HL-60 (cell line): Measurements from ENCODE around the gene CTBS.
A peak's percentile ranks its signal among the peaks of the same experiment; 100 is the strongest.

ENCODE experiments used
- GABPA ChIP-seq: IDR thresholded peaks from 2 replicates; pipeline ENCODE4 v1.6.1; 2012; ENCODE audit warnings: low read depth
- POLR2AphosphoS5 ChIP-seq: IDR thresholded peaks from 2 replicates; pipeline ENCODE4 v1.6.1; 2012; ENCODE audit warnings: low read depth
- REST ChIP-seq: IDR thresholded peaks from 2 replicates; pipeline ENCODE4 v1.6.1; 2012; ENCODE audit warnings: low read depth; ENCODE audit not compliant: insufficient replicate concordance

- no peak for TF ChIP-seq REST
- TF ChIP-seq GABPA = 0 out of 2 replicates have a peak, but pooled peaks have one; percentile 12
- no peak for TF ChIP-seq POLR2AphosphoS5
Observed at GRCh38 chr1:84573481-84573966, 716 bp downstream of the CTBS start.
